ENCODE results near the gene RNF225.
A peak's percentile ranks its signal among the peaks of the same experiment; 100 is the strongest.
"Not testable (repeated sequence)": the region's sequence is repeated elsewhere in the genome, so short reads cannot be mapped to it uniquely, and the experiment has no call there.

RNF225 gene

GRCh38 chr19:58395220-58395978 is at the start of gene RNF225:
Gene RNF225 (plus strand): TSS chr19:58395656. CDS start chr19:58396090, 434 bp downstream.
- DNase-seq (ENCODE audit: low read depth in 2 of 2), result no peak

GRCh38 chr19:58346961-58347929 is 48.2 kb upstream of the RNF225 start:
- peak; percentile 45 for DNase-seq (ENCODE audit: low read depth in 2 of 2)

- DNase-seq (ENCODE audit: low read depth in 2 of 2), result not testable (repeated sequence)
Observed at GRCh38 chr19:58348080-58348479, 47.4 kb upstream of the RNF225 start.

GRCh38 chr19:58349590-58349989 is 45.9 kb upstream of the RNF225 start:
- no peak for DNase-seq (ENCODE audit: low read depth in 2 of 2)

- DNase-seq (ENCODE audit: low read depth in 2 of 2), result no peak
Observed at GRCh38 chr19:58350001-58350861, 45.2 kb upstream of the RNF225 start.

- no peak for DNase-seq (ENCODE audit: low read depth in 2 of 2)
Observed at GRCh38 chr19:58350871-58351557, 44.4 kb upstream of the RNF225 start.

- no peak for DNase-seq (ENCODE audit: low read depth in 2 of 2)
Observed at GRCh38 chr19:58351558-58351878, 43.9 kb upstream of the RNF225 start.

- DNase-seq (ENCODE audit: low read depth in 2 of 2), result no peak
Observed at GRCh38 chr19:58351990-58352755, 43.3 kb upstream of the RNF225 start.

- no peak for DNase-seq (ENCODE audit: low read depth in 2 of 2)
Observed at GRCh38 chr19:58352760-58353671, 42.4 kb upstream of the RNF225 start, which contains the start of gene A1BG. Gene A1BG (minus strand): TSS chr19:58353492. CDS start chr19:58353437, 55 bp downstream.

- DNase-seq (ENCODE audit: low read depth in 2 of 2), result no peak
Observed at GRCh38 chr19:58353717-58354477, 41.6 kb upstream of the RNF225 start.

GRCh38 chr19:58354478-58355030 is 40.9 kb upstream of the RNF225 start:
- no peak for DNase-seq (ENCODE audit: low read depth in 2 of 2)

GRCh38 chr19:58355215-58355796 is 40.1 kb upstream of the RNF225 start:
- no peak for DNase-seq (ENCODE audit: low read depth in 2 of 2)

- no peak for DNase-seq (ENCODE audit: low read depth in 2 of 2)
Observed at GRCh38 chr19:58355908-58356765, 39.3 kb upstream of the RNF225 start.

- no peak for DNase-seq (ENCODE audit: low read depth in 2 of 2)
Observed at GRCh38 chr19:58356766-58357480, 38.5 kb upstream of the RNF225 start.

- DNase-seq (ENCODE audit: low read depth in 2 of 2), result no peak
Observed at GRCh38 chr19:58357481-58358145, 37.8 kb upstream of the RNF225 start.

- DNase-seq (ENCODE audit: low read depth in 2 of 2), result no peak
Observed at GRCh38 chr19:58361900-58362271, 33.6 kb upstream of the RNF225 start.

All from stimulated activated CD8-positive, alpha-beta memory T cell treated with anti-CD3 and anti-CD28 coated beads, Interleukin-7, amount 100 ng/mL, for 1 hour (primary cell).